Measurements from ENCODE around the gene SLC39A7.

DNA sequence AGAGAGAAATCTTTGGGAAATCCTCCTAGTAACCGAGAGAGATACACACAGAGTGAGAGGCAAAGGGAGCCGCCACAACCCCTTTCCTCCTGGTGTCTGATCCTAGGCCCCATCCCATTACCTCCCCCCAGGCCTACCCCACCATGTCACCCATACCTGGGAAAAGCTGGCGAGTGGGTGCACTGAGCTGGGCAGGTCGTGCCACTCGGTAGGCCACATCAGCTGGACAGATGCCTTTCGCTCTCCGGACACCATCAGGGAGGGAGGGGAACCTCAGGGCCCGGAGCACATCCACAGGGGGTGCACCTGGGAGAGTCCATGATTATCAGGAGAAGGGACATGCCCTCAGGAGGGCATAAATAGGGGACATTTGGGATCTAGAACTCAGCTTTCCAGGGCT is 11.5 kb upstream of the SLC39A7 start:
- no peak for TF ChIP-seq EZH2 (IDR thresholded peaks at IDR 0.05; ENCODE audit: borderline replicate concordance, low read length)
- TF ChIP-seq, protein P1, sequence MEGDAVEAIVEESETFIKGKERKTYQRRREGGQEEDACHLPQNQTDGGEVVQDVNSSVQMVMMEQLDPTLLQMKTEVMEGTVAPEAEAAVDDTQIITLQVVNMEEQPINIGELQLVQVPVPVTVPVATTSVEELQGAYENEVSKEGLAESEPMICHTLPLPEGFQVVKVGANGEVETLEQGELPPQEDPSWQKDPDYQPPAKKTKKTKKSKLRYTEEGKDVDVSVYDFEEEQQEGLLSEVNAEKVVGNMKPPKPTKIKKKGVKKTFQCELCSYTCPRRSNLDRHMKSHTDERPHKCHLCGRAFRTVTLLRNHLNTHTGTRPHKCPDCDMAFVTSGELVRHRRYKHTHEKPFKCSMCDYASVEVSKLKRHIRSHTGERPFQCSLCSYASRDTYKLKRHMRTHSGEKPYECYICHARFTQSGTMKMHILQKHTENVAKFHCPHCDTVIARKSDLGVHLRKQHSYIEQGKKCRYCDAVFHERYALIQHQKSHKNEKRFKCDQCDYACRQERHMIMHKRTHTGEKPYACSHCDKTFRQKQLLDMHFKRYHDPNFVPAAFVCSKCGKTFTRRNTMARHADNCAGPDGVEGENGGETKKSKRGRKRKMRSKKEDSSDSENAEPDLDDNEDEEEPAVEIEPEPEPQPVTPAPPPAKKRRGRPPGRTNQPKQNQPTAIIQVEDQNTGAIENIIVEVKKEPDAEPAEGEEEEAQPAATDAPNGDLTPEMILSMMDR (IDR thresholded peaks at IDR 0.05; ENCODE audit: low read length), result no peak
